A673 (cell line): Measurements from ENCODE around the gene ZCCHC10.

Source experiments
- CTCF ChIP-seq: fragments of 300-800, 200-600 bp; sonication (generic); conservative IDR thresholded peaks from 2 replicates; pipeline ENCODE4 v1.5.1; 2017; ENCODE audit warnings: low read depth, mild to moderate bottlenecking, antibody characterized with exemption, low read length, moderate library complexity, mixed read lengths
- EZH2 ChIP-seq: fragments of 200-600 bp; sonication (generic); IDR thresholded peaks from 2 replicates; pipeline ENCODE4 v1.6.1; 2017; ENCODE audit warnings: borderline replicate concordance, low read depth, mild to moderate bottlenecking, mixed read lengths, antibody characterized with exemption, low read length; ENCODE audit not compliant: poor library complexity, severe bottlenecking

GRCh38 chr5:133047404-133047803 lies 21.1 kb upstream of the ZCCHC10 start:
- no peak for TF ChIP-seq CTCF
- TF ChIP-seq EZH2: no peak
